SK-N-MC (cell line): Measurements from ENCODE around the gene JMJD8.
A peak's percentile ranks its signal among the peaks of the same experiment; 100 is the strongest.

Experiments
- DNase-seq: peaks from one replicate; pipeline ENCODE4 v3.0.0-alpha.2; 2011; ENCODE audit warnings: low read depth, low spot score
- H3K27ac ChIP-seq: fragments of 200-600 bp; sonication (generic); 2 replicates; pipeline ENCODE4 v1.5.1; 2016; ENCODE audit warnings: mixed run types
- H3K36me3 ChIP-seq: fragments of 200-600 bp; sonication (generic); 2 replicates; pipeline ENCODE4 v1.6.1; 2017; ENCODE audit warnings: antibody characterized with exemption, low read length, mixed read lengths; ENCODE audit not compliant: insufficient read depth
- H3K4me3 ChIP-seq: fragments of 200-600 bp; sonication (generic); 2 replicates; pipeline ENCODE4 v1.5.1; 2016
- H3K9ac ChIP-seq: fragments of 200-600 bp; sonication (generic); 2 replicates; pipeline ENCODE4 v1.8.0; 2017; ENCODE audit warnings: mixed run types, mixed read lengths; ENCODE audit not compliant: insufficient read length
- H3K9me3 ChIP-seq: fragments of 200-600 bp; sonication (generic); 2 replicates; pipeline ENCODE4 v1.6.1; 2017; ENCODE audit warnings: low read depth, mild to moderate bottlenecking, antibody characterized with exemption, low read length, moderate library complexity, mixed read lengths
- EZH2 ChIP-seq: fragments of 200-600 bp; sonication (generic); IDR thresholded peaks from one replicate; pipeline ENCODE4 v1.6.1; 2017; ENCODE audit warnings: antibody characterized with exemption
- FOXP2 ChIP-seq: optimal IDR thresholded peaks from 2 replicates; pipeline ENCODE3; 2011; ENCODE audit warnings: mild to moderate bottlenecking, moderate library complexity; ENCODE audit not compliant: insufficient read depth; ENCODE audit errors: extremely low read length, control extremely low read depth
- POLR2AphosphoS5 ChIP-seq: IDR thresholded peaks from 2 replicates; pipeline ENCODE4 v1.6.1; 2012; ENCODE audit warnings: mild to moderate bottlenecking, low read depth, low read length, borderline replicate concordance

JMJD8 gene

GRCh38 chr16:724188-725040 is 40.3 kb upstream of the JMJD8 start:
- Histone ChIP-seq H3K9me3 (no peaks in the 10 kb centered on the region), H3K4me3 (no peak overlapping the region), H3K27ac (no peak overlapping the region), H3K36me3 (no peaks in the 10 kb centered on the region), H3K9ac (no peak overlapping the region)
- DNase-seq, result no peak
- TF ChIP-seq EZH2, result no peak
- TF ChIP-seq POLR2AphosphoS5, result no peak
- no peak for TF ChIP-seq FOXP2

- Histone ChIP-seq H3K36me3 (no peaks in the 10 kb centered on the region), H3K9me3 (no peaks in the 10 kb centered on the region), H3K4me3 (no peak overlapping the region), H3K27ac (no peak overlapping the region), H3K9ac (no peak overlapping the region)
- TF ChIP-seq EZH2 (no peak), FOXP2 (no peak), POLR2AphosphoS5 (no peak)
- DNase-seq, result no peak
These were observed 39.6 kb upstream of the JMJD8 start for GRCh38 chr16:723695-724094.

- TF ChIP-seq EZH2 (no peak), POLR2AphosphoS5 (no peak), FOXP2 (no peak)
- Histone ChIP-seq H3K9ac (no peak overlapping the region), H3K9me3 (no peaks in the 10 kb centered on the region), H3K27ac (no peak overlapping the region), H3K36me3 (no peaks in the 10 kb centered on the region), H3K4me3 (no peak overlapping the region)
- DNase-seq, result no peak
These were observed 38.9 kb upstream of the JMJD8 start for GRCh38 chr16:722835-723633.

GRCh38 chr16:721765-722540 is 37.8 kb upstream of the JMJD8 start:
- Histone ChIP-seq H3K27ac (no peak overlapping the region), H3K9ac (no peak overlapping the region), H3K36me3 (no peaks in the 10 kb centered on the region), H3K9me3 (no peaks in the 10 kb centered on the region), H3K4me3 (peak overlapping the region; percentile 85)
- TF ChIP-seq EZH2 (no peak), FOXP2 (no peak), POLR2AphosphoS5 (no peak)
- DNase-seq, result no peak

GRCh38 chr16:720990-721764 is 37.0 kb upstream of the JMJD8 start, which contains the start of gene ANTKMT:
Gene ANTKMT (plus strand): TSS chr16:721146. CDS start chr16:721275, 129 bp downstream.
- Histone ChIP-seq H3K4me3 (peak within 1 kb of the TSS; percentile 85), H3K27ac (no peak within 1 kb of the TSS), H3K9ac (peak within 1 kb of the TSS; percentile 60), H3K9me3 (no peaks in the 10 kb centered on the region), H3K36me3 (no peaks in the 10 kb centered on the region)
- DNase-seq, result no peak
- TF ChIP-seq POLR2AphosphoS5, result no peak; the same call in 1 of the 2 replicates
- no peak for TF ChIP-seq EZH2
- no peak for TF ChIP-seq FOXP2

- no peak for DNase-seq
- Histone ChIP-seq H3K9me3 (no peaks in the 10 kb centered on the region), H3K4me3 (peak overlapping the region; percentile 85), H3K27ac (no peak overlapping the region), H3K9ac (peak overlapping the region; percentile 60), H3K36me3 (no peaks in the 10 kb centered on the region)
- 0 out of 2 replicates have a peak, but pooled peaks have one; percentile 2 for TF ChIP-seq POLR2AphosphoS5
- no peak for TF ChIP-seq FOXP2
- no peak for TF ChIP-seq EZH2
These were observed 36.4 kb upstream of the JMJD8 start for GRCh38 chr16:720447-720989.

- DNase-seq, result no peak
- Histone ChIP-seq H3K9me3 (no peaks in the 10 kb centered on the region), H3K27ac (no peak overlapping the region), H3K4me3 (peak overlapping the region; percentile 85), H3K36me3 (no peaks in the 10 kb centered on the region), H3K9ac (no peak overlapping the region)
- no peak for TF ChIP-seq FOXP2
- no peak for TF ChIP-seq POLR2AphosphoS5
- no peak for TF ChIP-seq EZH2
These were observed 35.8 kb upstream of the JMJD8 start for GRCh38 chr16:719815-720446.
